GM19452 (cell line): ENCODE data around the gene SPIRE2.
"Not testable (repeated sequence)": the region's sequence is repeated elsewhere in the genome, so short reads cannot be mapped to it uniquely, and the experiment has no call there.

Source experiments
- ATAC-seq: cut with Tn5 transposase; IDR thresholded peaks from one replicate; pipeline ENCODE4 v1.9.1; 2021; ENCODE audit not compliant: unreplicated experiment

SPIRE2 gene

GRCh38 chr16:89808475-89808874, 19.8 kb upstream of the SPIRE2 start:
- ATAC-seq = no peak

- no peak for ATAC-seq
Measured at GRCh38 chr16:89811321-89811720, 17.0 kb upstream of the SPIRE2 start.

GRCh38 chr16:89815639-89816348, 12.5 kb upstream of the SPIRE2 start:
- peak; percentile 16 for ATAC-seq

GRCh38 chr16:89818851-89819403, 9.3 kb upstream of the SPIRE2 start:
- ATAC-seq = not testable (repeated sequence)

GRCh38 chr16:89819448-89819847, 8.8 kb upstream of the SPIRE2 start:
- ATAC-seq = not testable (repeated sequence)

GRCh38 chr16:89821438-89822187, 6.7 kb upstream of the SPIRE2 start:
- ATAC-seq = no peak

GRCh38 chr16:89822188-89823086, 5.8 kb upstream of the SPIRE2 start:
- ATAC-seq = no peak

- no peak for ATAC-seq
Measured at GRCh38 chr16:89823087-89823823, 5.0 kb upstream of the SPIRE2 start.

- not testable (repeated sequence) for ATAC-seq
Measured at GRCh38 chr16:89823824-89824148, 4.5 kb upstream of the SPIRE2 start.

GRCh38 chr16:89826531-89827382, 1.5 kb upstream of the SPIRE2 start:
- no peak for ATAC-seq

GRCh38 chr16:89827383-89828198, 684 bp upstream of the SPIRE2 start:
- ATAC-seq = no peak

- ATAC-seq = no peak
Measured at GRCh38 chr16:89828870-89829629, 775 bp downstream of the SPIRE2 start.

- no peak for ATAC-seq
Measured at GRCh38 chr16:89829630-89830437, 1.6 kb downstream of the SPIRE2 start.

GRCh38 chr16:89831810-89832328, 3.6 kb downstream of the SPIRE2 start:
- no peak for ATAC-seq

- ATAC-seq = not testable (repeated sequence)
Measured at GRCh38 chr16:89833664-89834363, 5.5 kb downstream of the SPIRE2 start.

GRCh38 chr16:89834813-89835363, 6.6 kb downstream of the SPIRE2 start:
- not testable (repeated sequence) for ATAC-seq
